ENCODE measurements around the gene AGO4. TPM values are rescaled to one million over a fixed set of nuclear protein-coding genes. Genes with fewer than 3 reads are reported as not detected.
A peak's percentile ranks its signal among the peaks of the same experiment; 100 is the strongest.

The AGO4 gene
- total RNA-seq, 1 experiment from 2014 or later, result 12.8 TPM

DNA sequence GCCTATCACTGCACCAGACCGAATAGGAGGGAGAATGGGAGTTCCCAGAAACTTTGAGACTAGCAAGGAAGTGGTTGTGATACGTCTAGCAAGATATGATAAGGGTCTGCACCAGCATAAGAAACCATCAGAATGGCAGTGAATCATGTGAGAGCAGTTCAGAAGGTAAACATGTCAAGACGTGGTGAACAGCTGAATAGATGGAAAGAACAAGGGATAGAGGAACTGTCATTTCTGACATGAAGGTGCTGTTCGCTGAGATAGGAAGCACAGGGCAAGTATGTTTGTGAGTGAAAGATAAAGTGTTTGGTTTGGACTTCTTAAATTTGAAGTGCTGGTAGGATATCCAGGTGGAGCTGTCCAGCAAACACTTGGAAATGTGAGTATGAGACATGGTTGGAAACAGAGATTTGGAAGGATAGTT is 74.0 kb downstream of the AGO4 start:
- no peak overlapping the region for H4K8ac ChIP-seq (replicated peaks; ENCODE audit: insufficient read length, low read depth, low read length)
- H3K18ac ChIP-seq (ENCODE audit: insufficient read length, low read depth, low read length), result no peak overlapping the region
- H2BK15ac ChIP-seq (ENCODE audit: low read depth, low read length), result no peak overlapping the region
- no CpG with 5 or more reads among the region's 4 CpGs for WGBS (ENCODE audit: extremely low coverage, insufficient read length, low lambda C conversion rate)
- H3K4ac ChIP-seq (ENCODE audit: low read depth, low read length), result no peak overlapping the region
- no peak overlapping the region for H3K23ac ChIP-seq (ENCODE audit: insufficient read length, low read depth, low read length)
- no peak for DNase-seq
- H2AFZ ChIP-seq (ENCODE audit: low read length), result no peak overlapping the region
- no peak overlapping the region for H3K4me2 ChIP-seq (ENCODE audit: insufficient read depth, insufficient read length, low read length)
- H3K9ac ChIP-seq (ENCODE audit: extremely low read depth, insufficient read length, low read length), result no peak overlapping the region
- peaks cover 1% of the 10 kb centered on the region; the same call in 1 of the 2 replicates for H3K27me3 Mint-ChIP-seq (ENCODE audit: low read depth)
- H3K56ac ChIP-seq (ENCODE audit: insufficient read length, low read depth, low read length), result no peak overlapping the region
- no peak overlapping the region for H3K27ac Mint-ChIP-seq
- H3K9me3 ChIP-seq (ENCODE audit: control insufficient read depth, low read depth, low read length), result no peaks in the 10 kb centered on the region
- H3K27me3 ChIP-seq (ENCODE audit: insufficient read depth, low read length), result no peaks in the 10 kb centered on the region
- peaks cover 28 to 37% of the 10 kb centered on the region in 2 experiments for H3K4me1 Mint-ChIP-seq
- no peak overlapping the region for H3K27ac ChIP-seq (ENCODE audit: insufficient read length, low read depth, low read length)
- no peak overlapping the region for H2AK5ac ChIP-seq (ENCODE audit: insufficient read length, low read length)
- H3K4me1 ChIP-seq (ENCODE audit: insufficient read depth, low read length), result peaks cover 11% of the 10 kb centered on the region
- no peak overlapping the region for H4K5ac ChIP-seq (ENCODE audit: insufficient read length, low read depth, low read length)
- no peak overlapping the region for H2BK5ac ChIP-seq (ENCODE audit: insufficient read length, low read length)
- no peak overlapping the region for H2BK120ac ChIP-seq (ENCODE audit: low read depth, low read length, poor library complexity, severe bottlenecking)
- no peak overlapping the region for H2BK12ac ChIP-seq (ENCODE audit: insufficient read length, low read depth, low read length)
- peak overlapping the region in 1 of 2 experiments; percentile 78; a peak in 3 of 5 replicates for H3K4me3 Mint-ChIP-seq
- H3K79me2 ChIP-seq (ENCODE audit: insufficient read depth, low read length), result peaks cover 12% of the 10 kb centered on the region; the same call in 1 of the 2 replicates
- no peak overlapping the region for H4K91ac ChIP-seq (ENCODE audit: insufficient read length, low read depth, low read length)
- no peak overlapping the region for H3K14ac ChIP-seq (ENCODE audit: insufficient read depth, low read length)
- peaks cover 13% of the 10 kb centered on the region for H3K23me2 ChIP-seq (ENCODE audit: insufficient read length, low read depth, low read length, poor library complexity, severe bottlenecking)
- H3T11ph ChIP-seq (ENCODE audit: low read length), result no peak overlapping the region
- H2BK20ac ChIP-seq (ENCODE audit: low read depth, low read length, poor library complexity, severe bottlenecking), result no peak overlapping the region
- TF ChIP-seq, protein P1, sequence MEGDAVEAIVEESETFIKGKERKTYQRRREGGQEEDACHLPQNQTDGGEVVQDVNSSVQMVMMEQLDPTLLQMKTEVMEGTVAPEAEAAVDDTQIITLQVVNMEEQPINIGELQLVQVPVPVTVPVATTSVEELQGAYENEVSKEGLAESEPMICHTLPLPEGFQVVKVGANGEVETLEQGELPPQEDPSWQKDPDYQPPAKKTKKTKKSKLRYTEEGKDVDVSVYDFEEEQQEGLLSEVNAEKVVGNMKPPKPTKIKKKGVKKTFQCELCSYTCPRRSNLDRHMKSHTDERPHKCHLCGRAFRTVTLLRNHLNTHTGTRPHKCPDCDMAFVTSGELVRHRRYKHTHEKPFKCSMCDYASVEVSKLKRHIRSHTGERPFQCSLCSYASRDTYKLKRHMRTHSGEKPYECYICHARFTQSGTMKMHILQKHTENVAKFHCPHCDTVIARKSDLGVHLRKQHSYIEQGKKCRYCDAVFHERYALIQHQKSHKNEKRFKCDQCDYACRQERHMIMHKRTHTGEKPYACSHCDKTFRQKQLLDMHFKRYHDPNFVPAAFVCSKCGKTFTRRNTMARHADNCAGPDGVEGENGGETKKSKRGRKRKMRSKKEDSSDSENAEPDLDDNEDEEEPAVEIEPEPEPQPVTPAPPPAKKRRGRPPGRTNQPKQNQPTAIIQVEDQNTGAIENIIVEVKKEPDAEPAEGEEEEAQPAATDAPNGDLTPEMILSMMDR (conservative IDR thresholded peaks at IDR 0.05), result no peak
- no peaks in the 10 kb centered on the region for H3K36me3 Mint-ChIP-seq (ENCODE audit: insufficient read depth in 1 of 3, low read depth in 3 of 3)
- no peaks in the 10 kb centered on the region for H3K79me1 ChIP-seq (ENCODE audit: insufficient read depth, low read depth, low read length, poor library complexity, severe bottlenecking)
- H4K20me1 ChIP-seq (ENCODE audit: control insufficient read depth, insufficient read depth, insufficient read length), result no peaks in the 10 kb centered on the region
- H3K9me3 Mint-ChIP-seq, result no peaks in the 10 kb centered on the region

Measured in H9 (cell line).